IPS-15b (cell line): Measurements from ENCODE around the gene FOXN4.

ENCODE experiments used
- H3K27me3 ChIP-seq: one replicate; pipeline ENCODE4 v1.6.1; 2013; ENCODE audit warnings: low read length; ENCODE audit not compliant: control insufficient read depth, insufficient read depth
- H3K36me3 ChIP-seq: one replicate; pipeline ENCODE4 v1.6.1; 2013; ENCODE audit warnings: low read length; ENCODE audit not compliant: control insufficient read depth, insufficient read depth
- H3K4me1 ChIP-seq: one replicate; pipeline ENCODE4 v1.6.1; 2013; ENCODE audit warnings: mild to moderate bottlenecking, low read length; ENCODE audit not compliant: control insufficient read depth, insufficient read depth
- H3K4me3 ChIP-seq: one replicate; pipeline ENCODE4 v1.5.1; 2013; ENCODE audit warnings: low read depth, low read length
- H3K9ac ChIP-seq: one replicate; pipeline ENCODE4 v1.6.1; 2013; ENCODE audit warnings: low read depth, mild to moderate bottlenecking, low read length
- H3K9me3 ChIP-seq: one replicate; pipeline ENCODE4 v1.6.1; 2013; ENCODE audit warnings: mild to moderate bottlenecking, low read length; ENCODE audit not compliant: control insufficient read depth, insufficient read depth

The FOXN4 gene

DNA sequence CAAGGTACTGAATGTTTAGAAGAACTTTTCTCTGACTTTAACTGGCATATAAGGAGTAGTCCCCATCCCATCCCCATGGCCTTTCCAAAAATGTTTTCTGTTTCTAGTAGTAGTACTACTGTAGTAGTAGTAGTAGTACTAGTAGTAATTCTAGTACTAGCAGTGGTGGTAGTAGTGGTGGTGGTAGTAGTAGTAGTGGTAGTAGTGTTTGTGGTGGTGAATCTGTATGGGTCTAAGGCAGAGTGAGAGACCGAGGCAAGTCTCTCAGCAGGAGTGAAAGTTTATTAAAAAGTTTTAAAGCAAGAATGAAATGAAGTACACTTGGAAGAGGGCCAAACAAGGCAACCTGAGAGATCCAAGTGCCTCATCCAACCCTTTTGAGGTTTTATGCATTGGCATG lies 58.6 kb downstream of the FOXN4 start:
- H3K4me1 ChIP-seq = no peaks in the 10 kb centered on the region
- H3K9ac ChIP-seq = no peak overlapping the region
- no peaks in the 10 kb centered on the region for H3K9me3 ChIP-seq
- no peaks in the 10 kb centered on the region for H3K27me3 ChIP-seq
- no peak overlapping the region for H3K4me3 ChIP-seq
- H3K36me3 ChIP-seq = no peaks in the 10 kb centered on the region

- Histone ChIP-seq H3K9me3 (no peaks in the 10 kb centered on the region), H3K36me3 (no peaks in the 10 kb centered on the region), H3K4me1 (no peaks in the 10 kb centered on the region), H3K27me3 (no peaks in the 10 kb centered on the region), H3K9ac (no peak overlapping the region), H3K4me3 (no peak overlapping the region)
Measured at GRCh38 chr12:109247831-109248654, 61.0 kb downstream of the FOXN4 start.

DNA sequence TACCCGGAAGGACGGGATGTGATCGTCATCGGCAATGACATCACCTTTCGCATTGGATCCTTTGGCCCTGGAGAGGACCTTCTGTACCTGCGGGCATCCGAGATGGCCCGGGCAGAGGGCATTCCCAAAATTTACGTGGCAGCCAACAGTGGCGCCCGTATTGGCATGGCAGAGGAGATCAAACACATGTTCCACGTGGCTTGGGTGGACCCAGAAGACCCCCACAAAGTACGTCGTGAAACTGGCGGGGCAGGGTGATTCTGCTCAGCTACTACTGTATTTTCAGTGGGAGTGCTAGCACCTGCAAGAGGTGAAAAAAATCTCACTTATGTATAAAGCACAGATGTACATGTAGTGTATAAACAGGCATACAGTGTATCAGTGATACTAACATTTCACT lies 62.9 kb downstream of the FOXN4 start:
- H3K9ac ChIP-seq = no peak overlapping the region
- H3K4me1 ChIP-seq = no peaks in the 10 kb centered on the region
- no peak overlapping the region for H3K4me3 ChIP-seq
- no peaks in the 10 kb centered on the region for H3K27me3 ChIP-seq
- no peaks in the 10 kb centered on the region for H3K9me3 ChIP-seq
- no peaks in the 10 kb centered on the region for H3K36me3 ChIP-seq

GRCh38 chr12:109244073-109244472 lies 65.0 kb downstream of the FOXN4 start:
- H3K4me1 ChIP-seq = no peaks in the 10 kb centered on the region
- no peak overlapping the region for H3K4me3 ChIP-seq
- no peaks in the 10 kb centered on the region for H3K9me3 ChIP-seq
- H3K9ac ChIP-seq = no peak overlapping the region
- H3K36me3 ChIP-seq = no peaks in the 10 kb centered on the region
- no peaks in the 10 kb centered on the region for H3K27me3 ChIP-seq

- Histone ChIP-seq H3K4me1 (no peaks in the 10 kb centered on the region), H3K9ac (no peak overlapping the region), H3K27me3 (no peaks in the 10 kb centered on the region), H3K9me3 (no peaks in the 10 kb centered on the region), H3K4me3 (no peak overlapping the region), H3K36me3 (peaks cover 4% of the 10 kb centered on the region)
Measured at GRCh38 chr12:109241936-109242335, 67.1 kb downstream of the FOXN4 start.

DNA sequence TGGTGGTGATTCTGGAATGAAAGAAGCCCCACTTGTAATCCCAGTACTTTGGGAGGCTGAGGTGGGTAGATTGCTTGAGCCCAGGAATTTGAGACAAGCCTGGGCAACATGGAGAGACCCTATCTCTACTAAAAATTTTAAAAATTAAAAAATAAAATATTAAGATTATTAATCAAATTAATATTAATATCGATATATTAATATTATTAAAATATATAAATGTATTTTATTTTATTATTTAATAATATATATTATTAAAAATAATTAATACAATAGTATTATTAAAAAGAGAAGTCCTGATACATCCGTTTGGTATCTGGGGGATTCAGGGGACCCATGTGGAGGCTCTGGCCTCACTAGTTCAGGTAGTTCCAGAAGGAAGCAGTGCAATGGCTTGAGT lies 68.7 kb downstream of the FOXN4 start:
- Histone ChIP-seq H3K9me3 (no peaks in the 10 kb centered on the region), H3K9ac (no peak overlapping the region), H3K4me3 (no peak overlapping the region), H3K4me1 (no peaks in the 10 kb centered on the region), H3K27me3 (no peaks in the 10 kb centered on the region), H3K36me3 (peaks cover 5% of the 10 kb centered on the region)

GRCh38 chr12:109239691-109240090 lies 69.4 kb downstream of the FOXN4 start:
- no peak overlapping the region for H3K4me3 ChIP-seq
- peaks cover 5% of the 10 kb centered on the region for H3K36me3 ChIP-seq
- H3K9me3 ChIP-seq = no peaks in the 10 kb centered on the region
- H3K27me3 ChIP-seq = no peaks in the 10 kb centered on the region
- no peaks in the 10 kb centered on the region for H3K4me1 ChIP-seq
- no peak overlapping the region for H3K9ac ChIP-seq

GRCh38 chr12:109239179-109239578 lies 69.9 kb downstream of the FOXN4 start:
- H3K9me3 ChIP-seq = no peaks in the 10 kb centered on the region
- no peak overlapping the region for H3K9ac ChIP-seq
- no peak overlapping the region for H3K4me3 ChIP-seq
- no peaks in the 10 kb centered on the region for H3K27me3 ChIP-seq
- H3K36me3 ChIP-seq = peaks cover 5% of the 10 kb centered on the region
- H3K4me1 ChIP-seq = no peaks in the 10 kb centered on the region

- H3K9me3 ChIP-seq = no peaks in the 10 kb centered on the region
- no peak overlapping the region for H3K4me3 ChIP-seq
- no peaks in the 10 kb centered on the region for H3K27me3 ChIP-seq
- H3K9ac ChIP-seq = no peak overlapping the region
- H3K36me3 ChIP-seq = peaks cover 9% of the 10 kb centered on the region
- H3K4me1 ChIP-seq = no peaks in the 10 kb centered on the region
Measured at GRCh38 chr12:109236257-109236656, 72.8 kb downstream of the FOXN4 start.

GRCh38 chr12:109234012-109234411 lies 75.1 kb downstream of the FOXN4 start:
- Histone ChIP-seq H3K36me3 (peaks cover 9% of the 10 kb centered on the region), H3K27me3 (no peaks in the 10 kb centered on the region), H3K9me3 (no peaks in the 10 kb centered on the region), H3K4me1 (no peaks in the 10 kb centered on the region), H3K9ac (no peak overlapping the region), H3K4me3 (no peak overlapping the region)

GRCh38 chr12:109232731-109233130 lies 76.4 kb downstream of the FOXN4 start:
- Histone ChIP-seq H3K9ac (no peak overlapping the region), H3K4me3 (no peak overlapping the region), H3K4me1 (no peaks in the 10 kb centered on the region), H3K27me3 (no peaks in the 10 kb centered on the region), H3K9me3 (no peaks in the 10 kb centered on the region), H3K36me3 (peaks cover 9% of the 10 kb centered on the region)

DNA sequence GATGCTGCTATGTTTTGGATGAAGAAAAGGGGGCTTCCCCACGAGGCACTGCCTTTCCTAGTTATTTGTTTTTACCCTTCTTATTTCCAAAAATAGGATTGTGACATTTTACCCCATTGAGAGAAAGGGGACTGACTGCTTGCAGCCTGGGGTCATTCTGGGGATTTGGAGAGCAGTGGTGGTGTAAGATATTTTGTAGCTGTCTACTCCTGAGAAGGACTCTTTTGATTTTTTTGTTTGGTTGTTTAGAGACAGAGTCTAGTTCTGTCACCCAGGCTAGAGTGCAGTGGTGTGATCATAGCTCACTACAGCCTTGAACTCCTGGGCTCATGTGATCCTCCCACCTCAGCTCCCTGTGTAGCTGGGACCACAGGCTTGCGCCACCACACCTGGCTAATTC lies 78.9 kb downstream of the FOXN4 start:
- H3K4me1 ChIP-seq = no peaks in the 10 kb centered on the region
- H3K4me3 ChIP-seq = no peak overlapping the region
- H3K9ac ChIP-seq = no peak overlapping the region
- peaks cover 7% of the 10 kb centered on the region for H3K36me3 ChIP-seq
- no peaks in the 10 kb centered on the region for H3K27me3 ChIP-seq
- no peaks in the 10 kb centered on the region for H3K9me3 ChIP-seq
